Panc1 (cell line): Measurements from ENCODE around the gene CNIH1.
"Not testable (repeated sequence)": the region's sequence is repeated elsewhere in the genome, so short reads cannot be mapped to it uniquely, and the experiment has no call there.

Experiments used
- POLR2AphosphoS5 ChIP-seq: IDR thresholded peaks from 2 replicates; pipeline ENCODE4 v1.6.1; 2012; ENCODE audit warnings: mild to moderate bottlenecking, low read depth, low read length, moderate library complexity
- TCF7L2 ChIP-seq: IDR thresholded peaks from 2 replicates; pipeline ENCODE4 v1.6.1; 2011; ENCODE audit warnings: mild to moderate bottlenecking, low read depth, low read length, inconsistent platforms
- TF ChIP-seq, protein P1 (sequence below), 2 experiments: IDR thresholded peaks; 2 replicates each; pipeline ENCODE4 v1.6.1; 2011 to 2012; ENCODE audit warnings: low read depth in 2 of 2, control low read depth in 1 of 2, low read length in 1 of 2, mild to moderate bottlenecking in 1 of 2, moderate library complexity in 1 of 2; ENCODE audit not compliant: insufficient read depth in 1 of 2
- TF ChIP-seq, protein P2 (sequence below): fragments of 450-650 bp; IDR thresholded peaks from 2 replicates; pipeline ENCODE4 v1.5.1; 2017; ENCODE audit warnings: mild to moderate bottlenecking

DNA sequence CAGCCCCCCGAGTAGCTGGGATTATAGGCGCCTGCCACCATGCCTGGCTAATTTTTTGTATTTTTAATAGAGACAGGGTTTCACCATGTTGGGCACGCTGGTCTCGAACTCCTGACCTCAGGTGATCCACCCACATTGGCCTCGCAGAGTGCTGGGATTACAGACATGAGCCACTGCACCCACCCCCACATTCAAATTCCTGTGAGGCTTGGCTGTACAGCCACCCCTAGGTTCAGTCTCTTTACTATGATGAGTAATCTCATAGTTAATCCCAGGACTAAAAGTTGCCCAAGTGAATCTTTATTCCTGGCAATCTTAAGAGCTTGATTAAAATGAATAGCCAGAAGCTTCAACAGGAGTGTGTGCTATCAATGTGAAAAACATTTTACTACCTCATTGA, 12.8 kb upstream of the CNIH1 start:
- TF ChIP-seq, protein P1, sequence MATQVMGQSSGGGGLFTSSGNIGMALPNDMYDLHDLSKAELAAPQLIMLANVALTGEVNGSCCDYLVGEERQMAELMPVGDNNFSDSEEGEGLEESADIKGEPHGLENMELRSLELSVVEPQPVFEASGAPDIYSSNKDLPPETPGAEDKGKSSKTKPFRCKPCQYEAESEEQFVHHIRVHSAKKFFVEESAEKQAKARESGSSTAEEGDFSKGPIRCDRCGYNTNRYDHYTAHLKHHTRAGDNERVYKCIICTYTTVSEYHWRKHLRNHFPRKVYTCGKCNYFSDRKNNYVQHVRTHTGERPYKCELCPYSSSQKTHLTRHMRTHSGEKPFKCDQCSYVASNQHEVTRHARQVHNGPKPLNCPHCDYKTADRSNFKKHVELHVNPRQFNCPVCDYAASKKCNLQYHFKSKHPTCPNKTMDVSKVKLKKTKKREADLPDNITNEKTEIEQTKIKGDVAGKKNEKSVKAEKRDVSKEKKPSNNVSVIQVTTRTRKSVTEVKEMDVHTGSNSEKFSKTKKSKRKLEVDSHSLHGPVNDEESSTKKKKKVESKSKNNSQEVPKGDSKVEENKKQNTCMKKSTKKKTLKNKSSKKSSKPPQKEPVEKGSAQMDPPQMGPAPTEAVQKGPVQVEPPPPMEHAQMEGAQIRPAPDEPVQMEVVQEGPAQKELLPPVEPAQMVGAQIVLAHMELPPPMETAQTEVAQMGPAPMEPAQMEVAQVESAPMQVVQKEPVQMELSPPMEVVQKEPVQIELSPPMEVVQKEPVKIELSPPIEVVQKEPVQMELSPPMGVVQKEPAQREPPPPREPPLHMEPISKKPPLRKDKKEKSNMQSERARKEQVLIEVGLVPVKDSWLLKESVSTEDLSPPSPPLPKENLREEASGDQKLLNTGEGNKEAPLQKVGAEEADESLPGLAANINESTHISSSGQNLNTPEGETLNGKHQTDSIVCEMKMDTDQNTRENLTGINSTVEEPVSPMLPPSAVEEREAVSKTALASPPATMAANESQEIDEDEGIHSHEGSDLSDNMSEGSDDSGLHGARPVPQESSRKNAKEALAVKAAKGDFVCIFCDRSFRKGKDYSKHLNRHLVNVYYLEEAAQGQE (IDR thresholded peaks at IDR 0.05; ENCODE audit: insufficient read depth in 1 of 2, low read depth in 2 of 2, low read length in 1 of 2) = not testable (repeated sequence)
- TF ChIP-seq, protein P2, sequence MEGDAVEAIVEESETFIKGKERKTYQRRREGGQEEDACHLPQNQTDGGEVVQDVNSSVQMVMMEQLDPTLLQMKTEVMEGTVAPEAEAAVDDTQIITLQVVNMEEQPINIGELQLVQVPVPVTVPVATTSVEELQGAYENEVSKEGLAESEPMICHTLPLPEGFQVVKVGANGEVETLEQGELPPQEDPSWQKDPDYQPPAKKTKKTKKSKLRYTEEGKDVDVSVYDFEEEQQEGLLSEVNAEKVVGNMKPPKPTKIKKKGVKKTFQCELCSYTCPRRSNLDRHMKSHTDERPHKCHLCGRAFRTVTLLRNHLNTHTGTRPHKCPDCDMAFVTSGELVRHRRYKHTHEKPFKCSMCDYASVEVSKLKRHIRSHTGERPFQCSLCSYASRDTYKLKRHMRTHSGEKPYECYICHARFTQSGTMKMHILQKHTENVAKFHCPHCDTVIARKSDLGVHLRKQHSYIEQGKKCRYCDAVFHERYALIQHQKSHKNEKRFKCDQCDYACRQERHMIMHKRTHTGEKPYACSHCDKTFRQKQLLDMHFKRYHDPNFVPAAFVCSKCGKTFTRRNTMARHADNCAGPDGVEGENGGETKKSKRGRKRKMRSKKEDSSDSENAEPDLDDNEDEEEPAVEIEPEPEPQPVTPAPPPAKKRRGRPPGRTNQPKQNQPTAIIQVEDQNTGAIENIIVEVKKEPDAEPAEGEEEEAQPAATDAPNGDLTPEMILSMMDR = not testable (repeated sequence)
- not testable (repeated sequence) for TF ChIP-seq POLR2AphosphoS5, TCF7L2
